Stimulated activated naive CD8-positive, alpha-beta T cell treated with anti-CD3 and anti-CD28 coated beads, Interleukin-15, Interleukin-2, amounts not matched to agents 100 ng/mL and 50 ng/mL, for 24 hours (primary cell): ENCODE measurements around the gene TMEM187.
A peak's percentile ranks its signal among the peaks of the same experiment; 100 is the strongest.
"Not testable (repeated sequence)": the region's sequence is repeated elsewhere in the genome, so short reads cannot be mapped to it uniquely, and the experiment has no call there.

ENCODE experiments used
- H3K27ac Mint-ChIP-seq: one replicate; pipeline ENCODE4 v1.8.0; 2021; ENCODE audit warnings: mild to moderate bottlenecking, mixed read lengths
- H3K27me3 Mint-ChIP-seq: one replicate; pipeline ENCODE4 v1.8.0; 2021; ENCODE audit warnings: mixed read lengths
- H3K36me3 Mint-ChIP-seq: one replicate; pipeline ENCODE4 v1.8.0; 2021; ENCODE audit warnings: low read depth, mixed read lengths
- H3K4me1 Mint-ChIP-seq: one replicate; pipeline ENCODE4 v1.8.0; 2021; ENCODE audit warnings: low read depth, mixed read lengths
- H3K4me3 Mint-ChIP-seq: one replicate; pipeline ENCODE4 v1.8.0; 2021; ENCODE audit warnings: mild to moderate bottlenecking, mixed read lengths
- H3K9me3 Mint-ChIP-seq: one replicate; pipeline ENCODE4 v1.8.0; 2021; ENCODE audit warnings: mixed read lengths

The TMEM187 gene

DNA sequence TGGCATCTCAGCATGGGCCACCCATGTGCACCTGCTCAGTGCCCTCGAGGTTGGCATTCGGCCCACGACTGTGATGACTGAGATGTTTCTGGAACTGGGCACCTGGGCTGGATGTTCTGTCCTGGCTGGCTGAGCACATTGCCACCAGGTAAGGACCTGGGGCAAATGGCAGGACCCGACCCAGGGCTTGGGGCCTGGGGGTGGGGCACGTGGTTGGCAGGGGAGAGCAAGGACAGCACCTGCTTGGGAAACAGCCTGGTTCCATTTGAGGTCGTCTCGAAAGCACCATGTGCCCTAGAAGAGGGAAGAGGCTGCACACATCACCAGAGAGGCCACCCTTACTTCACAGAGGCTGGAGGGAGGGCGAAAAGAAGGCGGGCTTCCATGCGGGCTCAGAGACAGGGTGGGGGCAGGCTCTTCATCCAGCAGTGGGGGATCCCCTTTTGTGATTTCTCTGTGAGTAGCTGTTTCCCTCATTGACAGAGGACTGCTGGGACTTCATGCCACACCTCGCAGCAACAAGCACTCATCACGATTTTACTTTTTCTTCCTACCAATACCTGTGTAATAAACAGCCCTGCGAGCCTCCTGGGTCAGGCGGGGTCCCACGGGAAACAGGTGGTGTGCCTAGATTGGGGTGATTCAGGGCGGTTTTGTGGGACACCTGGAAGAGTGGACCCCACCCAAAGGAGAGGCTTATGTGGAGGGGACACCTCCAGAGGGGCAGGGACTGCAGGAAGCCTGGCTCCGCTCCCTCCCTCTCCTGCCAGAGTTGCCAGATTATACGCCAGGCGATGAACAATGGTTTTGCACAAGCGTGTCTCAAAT is 12.0 kb downstream of the TMEM187 start:
- H3K4me1 Mint-ChIP-seq: peaks cover 56% of the 10 kb centered on the region

DNA sequence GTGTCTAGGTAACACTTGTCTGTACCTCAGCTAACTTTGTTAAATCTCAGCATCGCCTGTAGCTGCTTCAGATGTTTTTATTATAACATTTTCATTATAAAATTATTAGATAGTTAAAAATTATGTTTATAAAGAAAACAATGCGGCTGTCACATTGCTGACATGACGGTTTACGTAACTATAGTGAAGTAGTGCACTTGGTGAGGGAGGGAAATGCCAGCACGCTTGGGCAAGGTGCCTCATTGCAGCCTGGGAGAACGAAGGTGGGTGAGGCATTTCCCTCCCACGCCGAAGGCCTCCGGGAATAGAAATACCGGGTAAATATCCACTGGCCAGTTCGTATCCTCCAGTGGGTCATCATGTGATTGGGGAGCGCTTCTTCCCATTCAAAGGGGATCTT is 15.9 kb downstream of the TMEM187 start:
- no peaks in the 10 kb centered on the region for H3K27me3 Mint-ChIP-seq
- no peaks in the 10 kb centered on the region for H3K36me3 Mint-ChIP-seq
- H3K27ac Mint-ChIP-seq: no peak overlapping the region
- peaks cover 35% of the 10 kb centered on the region for H3K4me1 Mint-ChIP-seq
- no peaks in the 10 kb centered on the region for H3K9me3 Mint-ChIP-seq
- H3K4me3 Mint-ChIP-seq: no peak overlapping the region

More for the DNA sequence above, 12.0 kb downstream of the TMEM187 start:
- Mint-ChIP-seq H3K27me3 (no peaks in the 10 kb centered on the region), H3K9me3 (no peaks in the 10 kb centered on the region), H3K36me3 (no peaks in the 10 kb centered on the region), H3K27ac (peak overlapping the region; percentile 98), H3K4me3 (peak overlapping the region; percentile 81)

GRCh38 chrX:153989973-153990655 is 17.6 kb downstream of the TMEM187 start:
- Mint-ChIP-seq H3K4me3 (peak overlapping the region; percentile 51), H3K9me3 (no peaks in the 10 kb centered on the region), H3K27ac (peak overlapping the region; percentile 91), H3K27me3 (no peaks in the 10 kb centered on the region), H3K4me1 (peaks cover 21% of the 10 kb centered on the region), H3K36me3 (no peaks in the 10 kb centered on the region)

GRCh38 chrX:153991013-153991580 is 18.5 kb downstream of the TMEM187 start:
- H3K27ac Mint-ChIP-seq: peak overlapping the region; percentile 45

GRCh38 chrX:153992180-153992579 is 19.6 kb downstream of the TMEM187 start:
- Mint-ChIP-seq H3K4me3 (no peak overlapping the region), H3K9me3 (no peaks in the 10 kb centered on the region), H3K27me3 (no peaks in the 10 kb centered on the region), H3K27ac (no peak overlapping the region), H3K36me3 (no peaks in the 10 kb centered on the region), H3K4me1 (peaks cover 20% of the 10 kb centered on the region)

More at GRCh38 chrX:153991013-153991580, 18.5 kb downstream of the TMEM187 start:
- Mint-ChIP-seq H3K27me3 (no peaks in the 10 kb centered on the region), H3K36me3 (no peaks in the 10 kb centered on the region), H3K4me3 (no peak overlapping the region), H3K4me1 (peaks cover 20% of the 10 kb centered on the region), H3K9me3 (no peaks in the 10 kb centered on the region)

DNA sequence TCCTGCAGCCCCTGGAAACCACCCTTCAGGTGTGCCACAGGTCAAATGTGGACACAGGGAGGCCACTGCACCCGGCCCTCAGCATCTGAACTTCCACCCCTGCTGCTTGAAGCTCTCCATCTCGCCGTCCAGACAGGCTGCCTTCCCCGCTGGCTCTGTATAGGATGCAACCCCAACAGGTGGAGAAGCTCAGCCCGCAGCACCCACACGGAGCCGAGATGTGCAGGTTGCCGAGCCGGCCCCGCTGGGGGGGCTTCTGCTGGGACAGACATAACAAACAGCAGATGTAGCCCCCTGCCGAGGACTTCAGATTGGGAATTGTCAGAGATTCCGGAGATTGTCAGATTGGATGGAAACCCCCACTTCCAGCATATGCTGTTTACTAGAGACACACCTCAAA is 20.5 kb downstream of the TMEM187 start:
- H3K4me3 Mint-ChIP-seq: no peak overlapping the region
- H3K36me3 Mint-ChIP-seq: no peaks in the 10 kb centered on the region
- H3K27ac Mint-ChIP-seq: no peak overlapping the region
- H3K9me3 Mint-ChIP-seq: no peaks in the 10 kb centered on the region
- no peaks in the 10 kb centered on the region for H3K27me3 Mint-ChIP-seq
- H3K4me1 Mint-ChIP-seq: peaks cover 20% of the 10 kb centered on the region

GRCh38 chrX:153993978-153994377 is 21.4 kb downstream of the TMEM187 start:
- no peak overlapping the region for H3K27ac Mint-ChIP-seq
- H3K36me3 Mint-ChIP-seq: no peaks in the 10 kb centered on the region
- peaks cover 17% of the 10 kb centered on the region for H3K4me1 Mint-ChIP-seq
- H3K4me3 Mint-ChIP-seq: no peak overlapping the region
- no peaks in the 10 kb centered on the region for H3K9me3 Mint-ChIP-seq
- no peaks in the 10 kb centered on the region for H3K27me3 Mint-ChIP-seq

- not testable (repeated sequence) for H3K4me3 Mint-ChIP-seq, H3K27me3 Mint-ChIP-seq, H3K36me3 Mint-ChIP-seq, H3K27ac Mint-ChIP-seq, H3K9me3 Mint-ChIP-seq
- peaks cover 16% of the 10 kb centered on the region for H3K4me1 Mint-ChIP-seq
These were observed 21.8 kb downstream of the TMEM187 start for GRCh38 chrX:153994398-153994797.

GRCh38 chrX:153995504-153995903 is 22.9 kb downstream of the TMEM187 start:
- Mint-ChIP-seq H3K9me3 (no peaks in the 10 kb centered on the region), H3K4me1 (peaks cover 6% of the 10 kb centered on the region), H3K4me3 (no peak overlapping the region), H3K27me3 (no peaks in the 10 kb centered on the region), H3K36me3 (no peaks in the 10 kb centered on the region), H3K27ac (no peak overlapping the region)

GRCh38 chrX:153999359-154000037 is 26.9 kb downstream of the TMEM187 start:
- H3K27me3 Mint-ChIP-seq: no peaks in the 10 kb centered on the region
- peaks cover 17% of the 10 kb centered on the region for H3K4me1 Mint-ChIP-seq
- H3K27ac Mint-ChIP-seq: no peak overlapping the region
- H3K4me3 Mint-ChIP-seq: no peak overlapping the region
- peaks cover 4% of the 10 kb centered on the region for H3K36me3 Mint-ChIP-seq
- H3K9me3 Mint-ChIP-seq: no peaks in the 10 kb centered on the region

GRCh38 chrX:154000051-154000450 is 27.5 kb downstream of the TMEM187 start:
- peaks cover 4% of the 10 kb centered on the region for H3K36me3 Mint-ChIP-seq
- H3K27ac Mint-ChIP-seq: no peak overlapping the region

DNA sequence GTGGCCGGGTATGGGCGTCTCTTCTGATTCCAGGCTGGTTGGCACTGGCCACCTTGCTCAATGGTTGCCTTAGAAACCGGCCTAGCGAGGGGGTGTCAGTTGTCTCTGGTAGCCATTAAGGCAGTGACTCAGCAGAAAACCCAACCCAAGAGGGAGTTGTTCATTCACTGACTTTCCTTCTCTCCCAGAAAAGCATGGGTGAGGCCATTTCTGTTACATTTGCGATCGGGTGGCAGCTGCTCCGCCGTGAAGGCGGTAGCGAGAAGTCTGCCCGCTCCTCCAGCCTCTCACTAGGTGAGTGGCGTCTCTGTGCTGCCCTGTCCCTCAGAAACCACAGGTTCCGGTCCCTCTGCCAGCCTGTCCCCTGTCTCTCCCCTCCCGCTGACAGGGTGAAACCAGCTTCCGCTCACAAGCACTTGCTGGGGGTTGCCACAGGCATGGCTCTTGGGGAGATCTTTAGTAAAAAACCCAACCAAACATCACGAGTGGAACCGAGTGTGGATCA is 29.7 kb downstream of the TMEM187 start:
- Mint-ChIP-seq H3K4me3 (peak overlapping the region; percentile 61), H3K27me3 (no peaks in the 10 kb centered on the region), H3K27ac (peak overlapping the region; percentile 88), H3K9me3 (no peaks in the 10 kb centered on the region), H3K4me1 (peaks cover 20% of the 10 kb centered on the region), H3K36me3 (peaks cover 4% of the 10 kb centered on the region)

More at GRCh38 chrX:154000051-154000450, 27.5 kb downstream of the TMEM187 start:
- H3K4me3 Mint-ChIP-seq: no peak overlapping the region
- H3K4me1 Mint-ChIP-seq: peaks cover 17% of the 10 kb centered on the region
- H3K27me3 Mint-ChIP-seq: no peaks in the 10 kb centered on the region
- H3K9me3 Mint-ChIP-seq: no peaks in the 10 kb centered on the region

GRCh38 chrX:154004315-154004714 is 31.8 kb downstream of the TMEM187 start:
- Mint-ChIP-seq H3K27me3 (no peaks in the 10 kb centered on the region), H3K27ac (no peak overlapping the region), H3K4me3 (no peak overlapping the region), H3K4me1 (peaks cover 31% of the 10 kb centered on the region), H3K36me3 (peaks cover 11% of the 10 kb centered on the region), H3K9me3 (no peaks in the 10 kb centered on the region)

- Mint-ChIP-seq H3K9me3 (no peaks in the 10 kb centered on the region), H3K36me3 (peaks cover 25% of the 10 kb centered on the region), H3K27ac (no peak overlapping the region), H3K4me1 (peaks cover 26% of the 10 kb centered on the region), H3K27me3 (no peaks in the 10 kb centered on the region), H3K4me3 (no peak overlapping the region)
These were observed 34.4 kb downstream of the TMEM187 start for GRCh38 chrX:154006947-154007346.
